Ovary (tissue), 3 donors: ENCODE data around the gene MRPS17.

Experiments used
- CTCF ChIP-seq, 3 donors: fragments of 450-650 bp in 2 of 3; fragments of 200-600 bp in 1 of 3; IDR thresholded peaks; one replicate each; pipeline versions ENCODE4 v1.5.1 to v1.8.0; 2016 to 2022; ENCODE audit warnings: antibody characterized with exemption in 3 of 3, mild to moderate bottlenecking in 1 of 3
- EP300 ChIP-seq: sonication (generic); formaldehyde crosslinking; IDR thresholded peaks from one replicate; pipeline ENCODE4 v1.6.1; 2017; ENCODE audit warnings: antibody characterized with exemption
- POLR2A ChIP-seq: fragments of 450-650 bp; IDR thresholded peaks from one replicate; pipeline ENCODE4 v1.6.1; 2017; ENCODE audit warnings: antibody characterized with exemption, mild to moderate bottlenecking, moderate library complexity
- donor health status: DM: no; HTN: no; CAD: no.

- no peak for TF ChIP-seq CTCF (IDR thresholded peaks at IDR 0.05)
- TF ChIP-seq POLR2A, result no peak
- TF ChIP-seq EP300, result no peak
Measured at GRCh38 chr7:55912748-55913158, 38.9 kb upstream of the MRPS17 start.
